HL-60/S4 treated with retinoic acid at 250 ng/mL for 4 days and 3 days (cell line): ENCODE measurements around the gene KCNQ2.
"Not testable (repeated sequence)": the region's sequence is repeated elsewhere in the genome, so short reads cannot be mapped to it uniquely, and the experiment has no call there.

Experiments
- in situ Hi-C: fragments of 300-500 bp; cut with MboI; formaldehyde crosslinking; loops from 2 replicates; pipeline ENCODE4 v1.7.0; 2022; ENCODE audit warnings: low sequenced_read_pairs

KCNQ2 gene

GRCh38 chr20:63491078-63491477 lies 18.6 kb upstream of the KCNQ2 start:
- in situ Hi-C loops = no loop called here

GRCh38 chr20:63490416-63490815 lies 18.0 kb upstream of the KCNQ2 start:
- in situ Hi-C loops = no loop called here

- in situ Hi-C loops = no loop called here
These were observed 16.1 kb upstream of the KCNQ2 start for GRCh38 chr20:63488315-63489251.

GRCh38 chr20:63487781-63488241 lies 15.4 kb upstream of the KCNQ2 start:
- in situ Hi-C loops = no loop called here

- in situ Hi-C loops = no loop called here
These were observed 14.8 kb upstream of the KCNQ2 start for GRCh38 chr20:63487116-63487764.

- in situ Hi-C loops = no loop called here
These were observed 13.9 kb upstream of the KCNQ2 start for GRCh38 chr20:63486300-63486855.

- in situ Hi-C loops = no loop called here
These were observed 12.4 kb upstream of the KCNQ2 start for GRCh38 chr20:63484651-63485403.

GRCh38 chr20:63484236-63484635 lies 11.8 kb upstream of the KCNQ2 start:
- in situ Hi-C loops = no loop called here

- in situ Hi-C loops = no loop called here
These were observed 11.4 kb upstream of the KCNQ2 start for GRCh38 chr20:63483834-63484233.

GRCh38 chr20:63482021-63482587 lies 9.6 kb upstream of the KCNQ2 start:
- in situ Hi-C loops = no loop called here

- in situ Hi-C loops = no loop called here
These were observed 9.0 kb upstream of the KCNQ2 start for GRCh38 chr20:63481503-63481902.

- in situ Hi-C loops = not testable (repeated sequence)
These were observed 7.4 kb upstream of the KCNQ2 start for GRCh38 chr20:63479695-63480419.

GRCh38 chr20:63478346-63479302 lies 6.2 kb upstream of the KCNQ2 start:
- in situ Hi-C loops = no loop called here

- in situ Hi-C loops = no loop called here
These were observed 5.5 kb upstream of the KCNQ2 start for GRCh38 chr20:63477944-63478343.

- in situ Hi-C loops = no loop called here
These were observed 4.7 kb upstream of the KCNQ2 start for GRCh38 chr20:63477061-63477616.

- in situ Hi-C loops = no loop called here
These were observed 2.8 kb upstream of the KCNQ2 start for GRCh38 chr20:63475209-63475608.

- in situ Hi-C loops = no loop called here
These were observed 1.3 kb upstream of the KCNQ2 start for GRCh38 chr20:63473555-63474449.
